ENCODE measurements around the gene SPAG17. TPM values are rescaled to one million over a fixed set of nuclear protein-coding genes. Genes with fewer than 3 reads are reported as not detected.

Gene SPAG17
- total RNA-seq, 1 experiment from 2014 or later, result not detected

GRCh38 chr1:118188411-118188810, 3.4 kb upstream of the SPAG17 start:
- Histone ChIP-seq H3K9ac (ENCODE audit: low read length) (no peak overlapping the region), H3K4me1 (ENCODE audit: low read length) (no peaks in the 10 kb centered on the region), H3K9me3 (ENCODE audit: low read length) (no peaks in the 10 kb centered on the region), H3K4me3 (ENCODE audit: low read length) (no peak overlapping the region), H3K27ac (ENCODE audit: low read length) (no peak overlapping the region), H3K27me3 (ENCODE audit: low read length) (no peaks in the 10 kb centered on the region), H2AFZ (ENCODE audit: low read length) (no peak overlapping the region), H3K36me3 (ENCODE audit: insufficient read depth, low read length) (no peaks in the 10 kb centered on the region), H3K79me2 (ENCODE audit: low read length) (no peaks in the 10 kb centered on the region), H4K20me1 (ENCODE audit: insufficient read depth, low read depth, low read length) (no peaks in the 10 kb centered on the region), H3K9me2 (replicated peaks; ENCODE audit: insufficient read depth, low read length) (no peaks in the 10 kb centered on the region), H3K4me2 (ENCODE audit: low read depth, low read length, poor library complexity, severe bottlenecking) (no peak overlapping the region)
- DNase-seq, result no peak

GRCh38 chr1:118186026-118186425, 998 bp upstream of the SPAG17 start:
- no peak overlapping the region for H3K9ac ChIP-seq (ENCODE audit: low read length)
- H3K27ac ChIP-seq (ENCODE audit: low read length), result no peak overlapping the region

GRCh38 chr1:118184739-118185083, 317 bp downstream of the SPAG17 start:
- H3K4me1 ChIP-seq (ENCODE audit: low read length), result no peaks in the 10 kb centered on the region
- no peaks in the 10 kb centered on the region for H3K27me3 ChIP-seq (ENCODE audit: low read length)
- H3K79me2 ChIP-seq (ENCODE audit: low read length), result no peaks in the 10 kb centered on the region
- H3K4me3 ChIP-seq (ENCODE audit: low read length), result no peak overlapping the region
- no peaks in the 10 kb centered on the region for H4K20me1 ChIP-seq (ENCODE audit: insufficient read depth, low read depth, low read length)
- H2AFZ ChIP-seq (ENCODE audit: low read length), result no peak overlapping the region
- H3K4me2 ChIP-seq (ENCODE audit: low read depth, low read length, poor library complexity, severe bottlenecking), result no peak overlapping the region
- no peak for DNase-seq
- H3K9ac ChIP-seq (ENCODE audit: low read length), result no peak overlapping the region
- no peaks in the 10 kb centered on the region for H3K9me3 ChIP-seq (ENCODE audit: low read length)
- no peak overlapping the region for H3K27ac ChIP-seq (ENCODE audit: low read length)
- H3K36me3 ChIP-seq (ENCODE audit: insufficient read depth, low read length), result no peaks in the 10 kb centered on the region
- H3K9me2 ChIP-seq (replicated peaks; ENCODE audit: insufficient read depth, low read length), result no peaks in the 10 kb centered on the region

More at GRCh38 chr1:118186026-118186425, 998 bp upstream of the SPAG17 start:
- Histone ChIP-seq H3K4me1 (ENCODE audit: low read length) (no peaks in the 10 kb centered on the region), H3K4me2 (ENCODE audit: low read depth, low read length, poor library complexity, severe bottlenecking) (no peak overlapping the region), H3K79me2 (ENCODE audit: low read length) (no peaks in the 10 kb centered on the region), H3K9me3 (ENCODE audit: low read length) (no peaks in the 10 kb centered on the region), H4K20me1 (ENCODE audit: insufficient read depth, low read depth, low read length) (no peaks in the 10 kb centered on the region), H3K27me3 (ENCODE audit: low read length) (no peaks in the 10 kb centered on the region), H3K9me2 (replicated peaks; ENCODE audit: insufficient read depth, low read length) (no peaks in the 10 kb centered on the region), H3K36me3 (ENCODE audit: insufficient read depth, low read length) (no peaks in the 10 kb centered on the region), H2AFZ (ENCODE audit: low read length) (no peak overlapping the region), H3K4me3 (ENCODE audit: low read length) (no peak overlapping the region)
- no peak for DNase-seq

GRCh38 chr1:118183586-118183985, 1.4 kb downstream of the SPAG17 start:
- no peaks in the 10 kb centered on the region for H3K36me3 ChIP-seq (ENCODE audit: insufficient read depth, low read length)
- no peaks in the 10 kb centered on the region for H3K9me2 ChIP-seq (replicated peaks; ENCODE audit: insufficient read depth, low read length)
- no peaks in the 10 kb centered on the region for H3K27me3 ChIP-seq (ENCODE audit: low read length)
- H3K4me2 ChIP-seq (ENCODE audit: low read depth, low read length, poor library complexity, severe bottlenecking), result no peak overlapping the region
- DNase-seq, result no peak
- no peaks in the 10 kb centered on the region for H3K9me3 ChIP-seq (ENCODE audit: low read length)
- H3K27ac ChIP-seq (ENCODE audit: low read length), result no peak overlapping the region
- H3K4me1 ChIP-seq (ENCODE audit: low read length), result no peaks in the 10 kb centered on the region
- H3K4me3 ChIP-seq (ENCODE audit: low read length), result no peak overlapping the region
- no peak overlapping the region for H3K9ac ChIP-seq (ENCODE audit: low read length)
- no peak overlapping the region for H2AFZ ChIP-seq (ENCODE audit: low read length)
- H3K79me2 ChIP-seq (ENCODE audit: low read length), result no peaks in the 10 kb centered on the region
- H4K20me1 ChIP-seq (ENCODE audit: insufficient read depth, low read depth, low read length), result no peaks in the 10 kb centered on the region

- H3K4me1 ChIP-seq (ENCODE audit: low read length), result no peaks in the 10 kb centered on the region
Observed at GRCh38 chr1:118177998-118178397, 7.0 kb downstream of the SPAG17 start.

GRCh38 chr1:118169016-118169415, 16.0 kb downstream of the SPAG17 start:
- Histone ChIP-seq H3K9me3 (ENCODE audit: low read length) (no peaks in the 10 kb centered on the region), H3K27ac (ENCODE audit: low read length) (no peak overlapping the region), H3K27me3 (ENCODE audit: low read length) (no peaks in the 10 kb centered on the region), H2AFZ (ENCODE audit: low read length) (no peak overlapping the region), H3K4me3 (ENCODE audit: low read length) (no peak overlapping the region), H3K36me3 (ENCODE audit: insufficient read depth, low read length) (no peaks in the 10 kb centered on the region), H3K79me2 (ENCODE audit: low read length) (no peaks in the 10 kb centered on the region), H3K9me2 (replicated peaks; ENCODE audit: insufficient read depth, low read length) (no peaks in the 10 kb centered on the region), H4K20me1 (ENCODE audit: insufficient read depth, low read depth, low read length) (no peaks in the 10 kb centered on the region), H3K4me1 (ENCODE audit: low read length) (no peaks in the 10 kb centered on the region), H3K4me2 (ENCODE audit: low read depth, low read length, poor library complexity, severe bottlenecking) (no peak overlapping the region), H3K9ac (ENCODE audit: low read length) (no peak overlapping the region)
- DNase-seq, result no peak

More at GRCh38 chr1:118177998-118178397, 7.0 kb downstream of the SPAG17 start:
- Histone ChIP-seq H2AFZ (ENCODE audit: low read length) (no peak overlapping the region), H4K20me1 (ENCODE audit: insufficient read depth, low read depth, low read length) (no peaks in the 10 kb centered on the region), H3K4me2 (ENCODE audit: low read depth, low read length, poor library complexity, severe bottlenecking) (no peak overlapping the region), H3K27ac (ENCODE audit: low read length) (no peak overlapping the region), H3K79me2 (ENCODE audit: low read length) (no peaks in the 10 kb centered on the region), H3K4me3 (ENCODE audit: low read length) (no peak overlapping the region), H3K36me3 (ENCODE audit: insufficient read depth, low read length) (no peaks in the 10 kb centered on the region), H3K9me2 (replicated peaks; ENCODE audit: insufficient read depth, low read length) (no peaks in the 10 kb centered on the region), H3K27me3 (ENCODE audit: low read length) (no peaks in the 10 kb centered on the region), H3K9ac (ENCODE audit: low read length) (no peak overlapping the region), H3K9me3 (ENCODE audit: low read length) (0 out of 2 replicates have a peak, but pooled peaks cover 5% of the 10 kb centered on the region)
- DNase-seq, result no peak

- Histone ChIP-seq H4K20me1 (ENCODE audit: insufficient read depth, low read depth, low read length) (no peaks in the 10 kb centered on the region), H3K9ac (ENCODE audit: low read length) (no peak overlapping the region), H3K4me2 (ENCODE audit: low read depth, low read length, poor library complexity, severe bottlenecking) (no peak overlapping the region), H3K27me3 (ENCODE audit: low read length) (no peaks in the 10 kb centered on the region), H3K79me2 (ENCODE audit: low read length) (no peaks in the 10 kb centered on the region), H2AFZ (ENCODE audit: low read length) (no peak overlapping the region), H3K4me1 (ENCODE audit: low read length) (no peaks in the 10 kb centered on the region), H3K27ac (ENCODE audit: low read length) (no peak overlapping the region), H3K36me3 (ENCODE audit: insufficient read depth, low read length) (no peaks in the 10 kb centered on the region), H3K4me3 (ENCODE audit: low read length) (no peak overlapping the region), H3K9me2 (replicated peaks; ENCODE audit: insufficient read depth, low read length) (no peaks in the 10 kb centered on the region), H3K9me3 (ENCODE audit: low read length) (no peaks in the 10 kb centered on the region)
- no peak for DNase-seq
Observed at GRCh38 chr1:118160806-118161205, 24.2 kb downstream of the SPAG17 start.

GRCh38 chr1:118159569-118159968, 25.5 kb downstream of the SPAG17 start:
- DNase-seq, result no peak
- no peak overlapping the region for H3K4me2 ChIP-seq (ENCODE audit: low read depth, low read length, poor library complexity, severe bottlenecking)
- H3K9me3 ChIP-seq (ENCODE audit: low read length), result no peaks in the 10 kb centered on the region
- H3K27ac ChIP-seq (ENCODE audit: low read length), result no peak overlapping the region
- no peaks in the 10 kb centered on the region for H3K79me2 ChIP-seq (ENCODE audit: low read length)
- H3K9ac ChIP-seq (ENCODE audit: low read length), result no peak overlapping the region
- no peak overlapping the region for H3K4me3 ChIP-seq (ENCODE audit: low read length)
- H2AFZ ChIP-seq (ENCODE audit: low read length), result no peak overlapping the region
- no peaks in the 10 kb centered on the region for H4K20me1 ChIP-seq (ENCODE audit: insufficient read depth, low read depth, low read length)
- H3K9me2 ChIP-seq (replicated peaks; ENCODE audit: insufficient read depth, low read length), result no peaks in the 10 kb centered on the region
- no peaks in the 10 kb centered on the region for H3K36me3 ChIP-seq (ENCODE audit: insufficient read depth, low read length)
- no peaks in the 10 kb centered on the region for H3K27me3 ChIP-seq (ENCODE audit: low read length)
- H3K4me1 ChIP-seq (ENCODE audit: low read length), result no peaks in the 10 kb centered on the region

GRCh38 chr1:118158924-118159323, 26.1 kb downstream of the SPAG17 start:
- H3K9me3 ChIP-seq (ENCODE audit: low read length), result no peaks in the 10 kb centered on the region
- H2AFZ ChIP-seq (ENCODE audit: low read length), result no peak overlapping the region
- no peak overlapping the region for H3K4me3 ChIP-seq (ENCODE audit: low read length)
- H3K79me2 ChIP-seq (ENCODE audit: low read length), result no peaks in the 10 kb centered on the region
- no peaks in the 10 kb centered on the region for H3K27me3 ChIP-seq (ENCODE audit: low read length)
- no peak overlapping the region for H3K4me2 ChIP-seq (ENCODE audit: low read depth, low read length, poor library complexity, severe bottlenecking)
- no peaks in the 10 kb centered on the region for H4K20me1 ChIP-seq (ENCODE audit: insufficient read depth, low read depth, low read length)
- no peak overlapping the region for H3K27ac ChIP-seq (ENCODE audit: low read length)
- no peaks in the 10 kb centered on the region for H3K9me2 ChIP-seq (replicated peaks; ENCODE audit: insufficient read depth, low read length)
- DNase-seq, result no peak
- H3K4me1 ChIP-seq (ENCODE audit: low read length), result no peaks in the 10 kb centered on the region
- H3K36me3 ChIP-seq (ENCODE audit: insufficient read depth, low read length), result no peaks in the 10 kb centered on the region
- H3K9ac ChIP-seq (ENCODE audit: low read length), result no peak overlapping the region

Data from Karpas-422 (cell line).